DMS79 (cell line): ENCODE data around the gene SMAD7.

ENCODE experiments used
- DNase-seq: peaks from one replicate; lab custom pipeline; 2025; lab: John Stamatoyannopoulos, UW

The SMAD7 gene

GRCh38 chr18:48950536-48951447 lies at the start of gene SMAD7:
SMAD7 (minus strand) TSS chr18:48950965; CDS start chr18:48950424, 541 bp downstream.
- DNase-seq: no peak

GRCh38 chr18:48999569-48999968 lies 48.8 kb upstream of the SMAD7 start:
- no peak for DNase-seq

- no peak for DNase-seq
Observed at GRCh38 chr18:48997985-48998831, 47.4 kb upstream of the SMAD7 start.

- DNase-seq: peak; percentile 65
Observed at GRCh38 chr18:48997681-48997984, 46.9 kb upstream of the SMAD7 start.

- DNase-seq: no peak
Observed at GRCh38 chr18:48996901-48997463, 46.2 kb upstream of the SMAD7 start.

GRCh38 chr18:48996041-48996440 lies 45.3 kb upstream of the SMAD7 start:
- no peak for DNase-seq

- no peak for DNase-seq
Observed at GRCh38 chr18:48994926-48995835, 44.4 kb upstream of the SMAD7 start.

- no peak for DNase-seq
Observed at GRCh38 chr18:48994044-48994651, 43.4 kb upstream of the SMAD7 start.

GRCh38 chr18:48993586-48993985 lies 42.8 kb upstream of the SMAD7 start:
- DNase-seq: no peak

- no peak for DNase-seq
Observed at GRCh38 chr18:48992791-48993555, 42.2 kb upstream of the SMAD7 start.

GRCh38 chr18:48992133-48992532 lies 41.4 kb upstream of the SMAD7 start:
- no peak for DNase-seq

GRCh38 chr18:48991676-48992075 lies 40.9 kb upstream of the SMAD7 start:
- no peak for DNase-seq

- no peak for DNase-seq
Observed at GRCh38 chr18:48991319-48991660, 40.5 kb upstream of the SMAD7 start.

GRCh38 chr18:48990481-48991318 lies 39.9 kb upstream of the SMAD7 start:
- no peak for DNase-seq

GRCh38 chr18:48989304-48990303 lies 38.8 kb upstream of the SMAD7 start:
- DNase-seq: no peak

- no peak for DNase-seq
Observed at GRCh38 chr18:48988508-48989303, 37.9 kb upstream of the SMAD7 start.

- DNase-seq: no peak
Observed at GRCh38 chr18:48987821-48988220, 37.1 kb upstream of the SMAD7 start.
